Left hindlimb (tissue), 1 donor: ENCODE measurements around the gene ASB3.
"Not testable (repeated sequence)": the region's sequence is repeated elsewhere in the genome, so short reads cannot be mapped to it uniquely, and the experiment has no call there.

Experiments used
- DNase-seq: peaks from one replicate; pipeline ENCODE4 v3.0.0-alpha.2; 2018

The ASB3 gene

GRCh38 chr2:53729143-53729762 is 57.5 kb downstream of the ASB3 start:
- DNase-seq, result no peak

GRCh38 chr2:53727921-53728320 is 58.8 kb downstream of the ASB3 start:
- no peak for DNase-seq

- no peak for DNase-seq
Observed at GRCh38 chr2:53725662-53726061, 61.1 kb downstream of the ASB3 start.

GRCh38 chr2:53724536-53724935 is 62.2 kb downstream of the ASB3 start:
- DNase-seq, result no peak

- DNase-seq, result not testable (repeated sequence)
Observed at GRCh38 chr2:53720944-53721343, 65.8 kb downstream of the ASB3 start.

- no peak for DNase-seq
Observed at GRCh38 chr2:53715568-53715967, 71.2 kb downstream of the ASB3 start.

GRCh38 chr2:53711271-53711780 is 75.4 kb downstream of the ASB3 start:
- no peak for DNase-seq

GRCh38 chr2:53708988-53709387 is 77.8 kb downstream of the ASB3 start:
- DNase-seq, result no peak

- no peak for DNase-seq
Observed at GRCh38 chr2:53701221-53701620, 85.5 kb downstream of the ASB3 start.

- DNase-seq, result no peak
Observed at GRCh38 chr2:53697686-53698085, 89.1 kb downstream of the ASB3 start.

GRCh38 chr2:53697092-53697491 is 89.7 kb downstream of the ASB3 start:
- no peak for DNase-seq

GRCh38 chr2:53695575-53695974 is 91.2 kb downstream of the ASB3 start:
- DNase-seq, result no peak

- no peak for DNase-seq
Observed at GRCh38 chr2:53694096-53694771, 92.5 kb downstream of the ASB3 start.

GRCh38 chr2:53690876-53691275 is 95.9 kb downstream of the ASB3 start:
- DNase-seq, result no peak

- DNase-seq, result no peak
Observed at GRCh38 chr2:53672881-53673522, 113.8 kb downstream of the ASB3 start.

GRCh38 chr2:53670331-53670730 is 116.4 kb downstream of the ASB3 start:
- no peak for DNase-seq

GRCh38 chr2:53668624-53669026 is 118.1 kb downstream of the ASB3 start:
- no peak for DNase-seq

- DNase-seq, result not testable (repeated sequence)
Observed at GRCh38 chr2:53667130-53667529, 119.6 kb downstream of the ASB3 start.

GRCh38 chr2:53660886-53661285 is 125.9 kb downstream of the ASB3 start:
- DNase-seq, result no peak

- DNase-seq, result not testable (repeated sequence)
Observed at GRCh38 chr2:53658474-53658873, 128.3 kb downstream of the ASB3 start.

GRCh38 chr2:53655256-53655655 is 131.5 kb downstream of the ASB3 start:
- no peak for DNase-seq

- no peak for DNase-seq
Observed at GRCh38 chr2:53654396-53654795, 132.4 kb downstream of the ASB3 start.

- no peak for DNase-seq
Observed at GRCh38 chr2:53652131-53652530, 134.6 kb downstream of the ASB3 start.

GRCh38 chr2:53646788-53647187 is 140.0 kb downstream of the ASB3 start:
- DNase-seq, result no peak
